ENCODE measurements around the gene C1D.

The C1D gene

GRCh38 chr2:67993329-67993728 lies 69.5 kb downstream of the C1D start:
- Histone ChIP-seq H3F3A (ENCODE audit: insufficient read depth, low read length) (no peaks in the 10 kb centered on the region), H4K20me1 (ENCODE audit: insufficient read depth, low read length) (no peaks in the 10 kb centered on the region), H3K4me2 (ENCODE audit: low read length) (no peak overlapping the region), H3K9ac (ENCODE audit: low read length) (no peak overlapping the region), H2AFZ (ENCODE audit: low read length) (no peak overlapping the region), H3K79me2 (ENCODE audit: insufficient read depth, low read length) (no peaks in the 10 kb centered on the region), H3K9me3 (ENCODE audit: low read length) (no peaks in the 10 kb centered on the region), H3K9me2 (ENCODE audit: low read depth, low read length) (no peaks in the 10 kb centered on the region), H3K4me1 (ENCODE audit: insufficient read depth, low read length, severe bottlenecking) (no peaks in the 10 kb centered on the region), H3K27me3 (ENCODE audit: insufficient read depth, low read length) (no peaks in the 10 kb centered on the region), H3K36me3 (ENCODE audit: insufficient read depth, low read length) (no peaks in the 10 kb centered on the region), H3K27ac (ENCODE audit: low read depth, low read length, poor library complexity, severe bottlenecking) (no peak overlapping the region), H3K4me3 (ENCODE audit: low read depth, low read length, poor library complexity, severe bottlenecking) (no peak overlapping the region)
- TF ChIP-seq EZH2 (IDR thresholded peaks at IDR 0.05; ENCODE audit: borderline replicate concordance, low read length) (no peak), CTCF (IDR thresholded peaks at IDR 0.05; ENCODE audit: low read length) (no peak)

GRCh38 chr2:67991456-67991855 lies 71.3 kb downstream of the C1D start:
- no peaks in the 10 kb centered on the region for H3F3A ChIP-seq (ENCODE audit: insufficient read depth, low read length)
- H3K4me2 ChIP-seq (ENCODE audit: low read length), result no peak overlapping the region
- no peaks in the 10 kb centered on the region for H3K9me3 ChIP-seq (ENCODE audit: low read length)
- no peak overlapping the region for H2AFZ ChIP-seq (ENCODE audit: low read length)
- H3K9me2 ChIP-seq (ENCODE audit: low read depth, low read length), result no peaks in the 10 kb centered on the region
- H3K4me3 ChIP-seq (ENCODE audit: low read depth, low read length, poor library complexity, severe bottlenecking), result no peak overlapping the region
- no peaks in the 10 kb centered on the region for H3K36me3 ChIP-seq (ENCODE audit: insufficient read depth, low read length)
- H4K20me1 ChIP-seq (ENCODE audit: insufficient read depth, low read length), result no peaks in the 10 kb centered on the region
- no peak for TF ChIP-seq EZH2 (IDR thresholded peaks at IDR 0.05; ENCODE audit: borderline replicate concordance, low read length)
- TF ChIP-seq CTCF (IDR thresholded peaks at IDR 0.05; ENCODE audit: low read length), result no peak
- no peak overlapping the region for H3K27ac ChIP-seq (ENCODE audit: low read depth, low read length, poor library complexity, severe bottlenecking)
- H3K4me1 ChIP-seq (ENCODE audit: insufficient read depth, low read length, severe bottlenecking), result no peaks in the 10 kb centered on the region
- no peaks in the 10 kb centered on the region for H3K27me3 ChIP-seq (ENCODE audit: insufficient read depth, low read length)
- H3K9ac ChIP-seq (ENCODE audit: low read length), result no peak overlapping the region
- no peaks in the 10 kb centered on the region for H3K79me2 ChIP-seq (ENCODE audit: insufficient read depth, low read length)
